Right hindlimb (tissue), 1 donor: ENCODE data around the gene DENND2C.

ENCODE experiments used
- DNase-seq: peaks from one replicate; pipeline ENCODE4 v3.0.0-alpha.2; 2018

DENND2C gene

GRCh38 chr1:114669562-114670082, at the start of gene DENND2C:
Gene DENND2C (minus strand): TSS chr1:114670049. CDS start chr1:114625984, 44,065 bp downstream.
- DNase-seq: no peak

- DNase-seq: no peak
Measured at GRCh38 chr1:114719424-114719787, 49.6 kb upstream of the DENND2C start.

GRCh38 chr1:114718661-114719423, 49.0 kb upstream of the DENND2C start:
- DNase-seq: no peak

- DNase-seq: peak; percentile 97
Measured at GRCh38 chr1:114716304-114717170, 46.7 kb upstream of the DENND2C start, which contains the start of gene NRAS. Gene NRAS (minus strand): TSS chr1:114716771. CDS start chr1:114716160, 611 bp downstream.

- DNase-seq: no peak
Measured at GRCh38 chr1:114715952-114716303, 46.1 kb upstream of the DENND2C start.

- DNase-seq: no peak
Measured at GRCh38 chr1:114712977-114713376, 43.1 kb upstream of the DENND2C start.

- no peak for DNase-seq
Measured at GRCh38 chr1:114710360-114710759, 40.5 kb upstream of the DENND2C start.

- no peak for DNase-seq
Measured at GRCh38 chr1:114707604-114708003, 37.8 kb upstream of the DENND2C start.

- DNase-seq: no peak
Measured at GRCh38 chr1:114703242-114703641, 33.4 kb upstream of the DENND2C start.

- DNase-seq: no peak
Measured at GRCh38 chr1:114702737-114703136, 32.9 kb upstream of the DENND2C start.

- DNase-seq: no peak
Measured at GRCh38 chr1:114701931-114702330, 32.1 kb upstream of the DENND2C start.

- no peak for DNase-seq
Measured at GRCh38 chr1:114700036-114700600, 30.3 kb upstream of the DENND2C start.

GRCh38 chr1:114696810-114697209, 27.0 kb upstream of the DENND2C start:
- no peak for DNase-seq

GRCh38 chr1:114695430-114696058, 25.7 kb upstream of the DENND2C start, which contains the start of gene AMPD1:
Gene AMPD1 (minus strand): TSS chr1:114695546. CDS start chr1:114695471, 75 bp downstream.
- no peak for DNase-seq

- DNase-seq: no peak
Measured at GRCh38 chr1:114694540-114695310, 24.9 kb upstream of the DENND2C start.

- DNase-seq: no peak
Measured at GRCh38 chr1:114692947-114693346, 23.1 kb upstream of the DENND2C start.

- DNase-seq: no peak
Measured at GRCh38 chr1:114691061-114691460, 21.2 kb upstream of the DENND2C start.

- DNase-seq: no peak
Measured at GRCh38 chr1:114690148-114690547, 20.3 kb upstream of the DENND2C start.

GRCh38 chr1:114688526-114688925, 18.7 kb upstream of the DENND2C start:
- no peak for DNase-seq

GRCh38 chr1:114685851-114686250, 16.0 kb upstream of the DENND2C start:
- DNase-seq: no peak

- no peak for DNase-seq
Measured at GRCh38 chr1:114677691-114678090, 7.8 kb upstream of the DENND2C start.

GRCh38 chr1:114676115-114676514, 6.3 kb upstream of the DENND2C start:
- no peak for DNase-seq
